ENCODE measurements around the gene SLC16A4.

- no peak for TF ChIP-seq POLR2A (IDR thresholded peaks at IDR 0.05)
- TF ChIP-seq, protein P1, sequence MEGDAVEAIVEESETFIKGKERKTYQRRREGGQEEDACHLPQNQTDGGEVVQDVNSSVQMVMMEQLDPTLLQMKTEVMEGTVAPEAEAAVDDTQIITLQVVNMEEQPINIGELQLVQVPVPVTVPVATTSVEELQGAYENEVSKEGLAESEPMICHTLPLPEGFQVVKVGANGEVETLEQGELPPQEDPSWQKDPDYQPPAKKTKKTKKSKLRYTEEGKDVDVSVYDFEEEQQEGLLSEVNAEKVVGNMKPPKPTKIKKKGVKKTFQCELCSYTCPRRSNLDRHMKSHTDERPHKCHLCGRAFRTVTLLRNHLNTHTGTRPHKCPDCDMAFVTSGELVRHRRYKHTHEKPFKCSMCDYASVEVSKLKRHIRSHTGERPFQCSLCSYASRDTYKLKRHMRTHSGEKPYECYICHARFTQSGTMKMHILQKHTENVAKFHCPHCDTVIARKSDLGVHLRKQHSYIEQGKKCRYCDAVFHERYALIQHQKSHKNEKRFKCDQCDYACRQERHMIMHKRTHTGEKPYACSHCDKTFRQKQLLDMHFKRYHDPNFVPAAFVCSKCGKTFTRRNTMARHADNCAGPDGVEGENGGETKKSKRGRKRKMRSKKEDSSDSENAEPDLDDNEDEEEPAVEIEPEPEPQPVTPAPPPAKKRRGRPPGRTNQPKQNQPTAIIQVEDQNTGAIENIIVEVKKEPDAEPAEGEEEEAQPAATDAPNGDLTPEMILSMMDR (IDR thresholded peaks at IDR 0.05), result no peak
Observed at GRCh38 chr1:110321045-110321444, 69.8 kb downstream of the SLC16A4 start.

All from testis (tissue), 2 donors.